ENCODE results near the gene NXT1. TPM values are rescaled to one million over a fixed set of nuclear protein-coding genes. Genes with fewer than 3 reads are reported as not detected.
"Not testable (repeated sequence)": the region's sequence is repeated elsewhere in the genome, so short reads cannot be mapped to it uniquely, and the experiment has no call there.

NXT1 gene
- total RNA-seq, 1 experiment from 2014 or later, result 98.0 TPM

DNA sequence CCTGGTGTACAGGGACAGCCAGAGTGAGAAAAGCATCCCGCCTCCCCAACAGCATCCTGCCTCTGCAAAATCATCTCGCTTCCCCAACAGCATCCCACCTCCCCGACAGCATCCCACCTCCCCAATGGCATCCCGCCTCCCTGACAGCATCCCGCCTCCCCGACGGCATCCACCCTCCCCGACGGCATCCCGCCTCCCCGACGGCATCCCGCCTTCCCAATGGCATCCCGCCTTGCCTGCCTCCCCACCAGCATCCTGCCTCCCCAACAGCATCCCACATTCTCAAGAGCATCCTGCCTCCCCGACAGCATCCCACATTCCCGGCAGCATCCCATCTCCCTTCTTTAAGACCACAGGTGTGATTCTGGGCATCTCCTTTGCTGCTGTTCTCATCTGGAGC is 46.0 kb upstream of the NXT1 start:
- DNase-seq (no peak), ATAC-seq (no peak)
- Histone ChIP-seq H3K27ac (ENCODE audit: low read length) (no peak overlapping the region), H3K4me1 (ENCODE audit: insufficient read depth, low read length) (no peaks in the 10 kb centered on the region), H3K36me3 (ENCODE audit: low read depth, low read length) (no peaks in the 10 kb centered on the region), H3K79me2 (ENCODE audit: low read length) (no peaks in the 10 kb centered on the region), H3K9ac (ENCODE audit: low read length) (no peak overlapping the region), H4K20me1 (ENCODE audit: low read length) (no peaks in the 10 kb centered on the region), H2AFZ (ENCODE audit: low read length) (no peak overlapping the region), H3K9me2 (replicated peaks; ENCODE audit: low read length) (no peaks in the 10 kb centered on the region), H3K27me3 (ENCODE audit: low read length) (peaks cover 73% of the 10 kb centered on the region), H3K9me3 (ENCODE audit: low read length) (no peaks in the 10 kb centered on the region), H3K4me2 (ENCODE audit: low read length) (no peak overlapping the region), H3F3A (ENCODE audit: low read length, unreplicated experiment) (no peaks in the 10 kb centered on the region), H3K4me3 (ENCODE audit: low read length) (no peak overlapping the region)
- no TSS peak for BruUV-seq (replicated peaks)
- POLR2A ChIA-PET (ENCODE audit: unreplicated experiment), result no interaction called here
- TF ChIP-seq EZH2phosphoT487 (IDR thresholded peaks at IDR 0.05; ENCODE audit: borderline replicate concordance, low read length), result no peak
- TF ChIP-seq EZH2 (IDR thresholded peaks at IDR 0.05; ENCODE audit: low read length, unreplicated experiment), result no peak
- TF ChIP-seq, protein P1, sequence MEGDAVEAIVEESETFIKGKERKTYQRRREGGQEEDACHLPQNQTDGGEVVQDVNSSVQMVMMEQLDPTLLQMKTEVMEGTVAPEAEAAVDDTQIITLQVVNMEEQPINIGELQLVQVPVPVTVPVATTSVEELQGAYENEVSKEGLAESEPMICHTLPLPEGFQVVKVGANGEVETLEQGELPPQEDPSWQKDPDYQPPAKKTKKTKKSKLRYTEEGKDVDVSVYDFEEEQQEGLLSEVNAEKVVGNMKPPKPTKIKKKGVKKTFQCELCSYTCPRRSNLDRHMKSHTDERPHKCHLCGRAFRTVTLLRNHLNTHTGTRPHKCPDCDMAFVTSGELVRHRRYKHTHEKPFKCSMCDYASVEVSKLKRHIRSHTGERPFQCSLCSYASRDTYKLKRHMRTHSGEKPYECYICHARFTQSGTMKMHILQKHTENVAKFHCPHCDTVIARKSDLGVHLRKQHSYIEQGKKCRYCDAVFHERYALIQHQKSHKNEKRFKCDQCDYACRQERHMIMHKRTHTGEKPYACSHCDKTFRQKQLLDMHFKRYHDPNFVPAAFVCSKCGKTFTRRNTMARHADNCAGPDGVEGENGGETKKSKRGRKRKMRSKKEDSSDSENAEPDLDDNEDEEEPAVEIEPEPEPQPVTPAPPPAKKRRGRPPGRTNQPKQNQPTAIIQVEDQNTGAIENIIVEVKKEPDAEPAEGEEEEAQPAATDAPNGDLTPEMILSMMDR (conservative IDR thresholded peaks at IDR 0.05; ENCODE audit: low read depth, low read length), result no peak
- CTCF ChIA-PET, result no interaction called here
- intact Hi-C loops (cut with micrococcal nuclease), result no loop called here

DNA sequence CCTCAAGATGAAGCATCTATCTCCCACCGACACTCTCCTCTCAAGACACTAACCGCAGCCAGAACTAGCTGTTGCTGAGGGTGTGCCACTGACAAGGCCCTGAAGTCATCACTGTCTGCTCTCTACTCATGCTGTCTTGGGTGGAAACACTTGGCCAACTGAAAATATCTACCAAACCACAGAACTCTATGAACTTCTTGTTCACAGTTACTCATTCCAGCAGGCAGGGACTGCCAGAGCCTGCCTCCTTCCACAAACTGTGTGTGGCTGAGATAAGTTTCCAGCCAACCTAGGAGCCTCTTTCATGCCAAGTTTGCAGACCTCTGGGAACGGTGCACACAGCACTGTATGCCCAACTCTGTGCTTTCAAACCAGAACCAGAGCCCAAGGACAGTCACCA is 45.5 kb upstream of the NXT1 start:
- H3K4me3 ChIP-seq (ENCODE audit: low read length), result no peak overlapping the region
- ChIA-PET POLR2A (ENCODE audit: unreplicated experiment) (no interaction called here), CTCF (no interaction called here)
- H3K79me2 ChIP-seq (ENCODE audit: low read length), result no peaks in the 10 kb centered on the region
- BruUV-seq (replicated peaks), result no TSS peak
- DNase-seq (no peak), ATAC-seq (no peak)
- H3F3A ChIP-seq (ENCODE audit: low read length, unreplicated experiment), result no peaks in the 10 kb centered on the region
- peaks cover 73% of the 10 kb centered on the region for H3K27me3 ChIP-seq (ENCODE audit: low read length)
- no peaks in the 10 kb centered on the region for H3K36me3 ChIP-seq (ENCODE audit: low read depth, low read length)
- H3K9me2 ChIP-seq (replicated peaks; ENCODE audit: low read length), result no peaks in the 10 kb centered on the region
- H2AFZ ChIP-seq (ENCODE audit: low read length), result no peak overlapping the region
- no peak overlapping the region for H3K27ac ChIP-seq (ENCODE audit: low read length)
- TF ChIP-seq, protein P1 (conservative IDR thresholded peaks at IDR 0.05; ENCODE audit: low read depth, low read length), result no peak
- H3K9me3 ChIP-seq (ENCODE audit: low read length), result no peaks in the 10 kb centered on the region
- H3K9ac ChIP-seq (ENCODE audit: low read length), result no peak overlapping the region
- H4K20me1 ChIP-seq (ENCODE audit: low read length), result no peaks in the 10 kb centered on the region
- no peaks in the 10 kb centered on the region for H3K4me1 ChIP-seq (ENCODE audit: insufficient read depth, low read length)
- H3K4me2 ChIP-seq (ENCODE audit: low read length), result no peak overlapping the region
- intact Hi-C loops (cut with micrococcal nuclease), result no loop called here

DNA sequence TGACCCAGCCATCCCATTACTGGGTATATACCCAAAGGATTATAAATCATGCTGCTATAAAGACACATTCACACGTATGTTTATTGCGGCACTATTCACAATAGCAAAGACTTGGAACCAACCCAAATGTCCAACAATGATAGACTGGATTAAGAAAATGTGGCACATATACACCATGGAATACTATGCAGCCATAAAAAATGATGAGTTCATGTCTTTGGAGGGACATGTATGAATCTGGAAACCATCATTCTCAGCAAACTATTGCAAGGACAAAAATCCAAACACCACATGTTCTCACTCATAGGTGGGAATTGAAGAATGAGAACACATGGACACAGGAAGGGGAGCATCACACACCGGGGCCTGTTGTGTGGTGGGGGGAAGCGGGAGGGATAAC is 43.2 kb upstream of the NXT1 start:
- H3F3A ChIP-seq (ENCODE audit: low read length, unreplicated experiment); ATAC-seq; H3K9me2 ChIP-seq (replicated peaks; ENCODE audit: low read length); POLR2A ChIA-PET (ENCODE audit: unreplicated experiment); H3K79me2 ChIP-seq (ENCODE audit: low read length); BruUV-seq (replicated peaks); H3K4me1 ChIP-seq (ENCODE audit: insufficient read depth, low read length); H3K27ac ChIP-seq (ENCODE audit: low read length); H3K9ac ChIP-seq (ENCODE audit: low read length); DNase-seq; H3K9me3 ChIP-seq (ENCODE audit: low read length); intact Hi-C loops (cut with micrococcal nuclease); H3K36me3 ChIP-seq (ENCODE audit: low read depth, low read length); CTCF ChIA-PET; H3K4me3 ChIP-seq (ENCODE audit: low read length); H2AFZ ChIP-seq (ENCODE audit: low read length); H3K4me2 ChIP-seq (ENCODE audit: low read length); H4K20me1 ChIP-seq (ENCODE audit: low read length): not testable (repeated sequence)
- H3K27me3 ChIP-seq (ENCODE audit: low read length), result peaks cover 64% of the 10 kb centered on the region

All from PC-3 (cell line).